SJCRH30 (cell line): ENCODE data around the gene CACFD1. TPM values are rescaled to one million over a fixed set of nuclear protein-coding genes. Genes with fewer than 3 reads are reported as not detected.
A peak's percentile ranks its signal among the peaks of the same experiment; 100 is the strongest.

Source experiments
- DNase-seq, 2 experiments: peaks; one replicate each; pipeline ENCODE4 v3.0.0-alpha.2; 2015 to 2020
- H3K27ac ChIP-seq: fragments of 250-450 bp; sonication (Bioruptor Pico); 2 replicates; pipeline ENCODE4 v1.5.1; 2020; ENCODE audit warnings: mild to moderate bottlenecking, moderate library complexity
- H3K27me3 ChIP-seq: fragments of 250-450 bp; sonication (Bioruptor Pico); 2 replicates; pipeline ENCODE4 v1.5.1; 2020; ENCODE audit warnings: mild to moderate bottlenecking, moderate library complexity
- H3K36me3 ChIP-seq: fragments of 250-450 bp; sonication (Bioruptor Pico); 2 replicates; pipeline ENCODE4 v1.5.1; 2020; ENCODE audit warnings: mild to moderate bottlenecking, moderate library complexity
- H3K4me1 ChIP-seq: fragments of 250-450 bp; sonication (Bioruptor Pico); 2 replicates; pipeline ENCODE4 v1.5.1; 2020; ENCODE audit warnings: mild to moderate bottlenecking, moderate library complexity
- H3K4me3 ChIP-seq: fragments of 250-450 bp; sonication (Bioruptor Pico); 2 replicates; pipeline ENCODE4 v1.5.1; 2020; ENCODE audit warnings: mild to moderate bottlenecking, moderate library complexity
- H3K9me3 ChIP-seq: fragments of 250-450 bp; sonication (Bioruptor Pico); replicated peaks from 2 replicates; pipeline ENCODE4 v1.5.1; 2020; ENCODE audit warnings: mild to moderate bottlenecking, moderate library complexity
- total RNA-seq: library from RNA; depleted of rRNA; stranded (reverse); fragments of >200 nt; shearing (Covaris generic); gene quantifications from 2 replicates; pipeline ENCODE4 v1.2.3, GENCODE V29; 2014

Gene CACFD1
- total RNA-seq, 1 experiment from 2014 or later, result 12.1 TPM

GRCh38 chr9:133491656-133491925 lies 31.8 kb downstream of the CACFD1 start:
- DNase-seq, result no peak
- peaks cover 38% of the 10 kb centered on the region for H3K4me1 ChIP-seq
- H3K4me3 ChIP-seq, result no peak overlapping the region
- H3K27me3 ChIP-seq, result no peaks in the 10 kb centered on the region
- H3K9me3 ChIP-seq, result no peaks in the 10 kb centered on the region
- H3K27ac ChIP-seq, result peak overlapping the region; percentile 90
- no peaks in the 10 kb centered on the region for H3K36me3 ChIP-seq

DNA sequence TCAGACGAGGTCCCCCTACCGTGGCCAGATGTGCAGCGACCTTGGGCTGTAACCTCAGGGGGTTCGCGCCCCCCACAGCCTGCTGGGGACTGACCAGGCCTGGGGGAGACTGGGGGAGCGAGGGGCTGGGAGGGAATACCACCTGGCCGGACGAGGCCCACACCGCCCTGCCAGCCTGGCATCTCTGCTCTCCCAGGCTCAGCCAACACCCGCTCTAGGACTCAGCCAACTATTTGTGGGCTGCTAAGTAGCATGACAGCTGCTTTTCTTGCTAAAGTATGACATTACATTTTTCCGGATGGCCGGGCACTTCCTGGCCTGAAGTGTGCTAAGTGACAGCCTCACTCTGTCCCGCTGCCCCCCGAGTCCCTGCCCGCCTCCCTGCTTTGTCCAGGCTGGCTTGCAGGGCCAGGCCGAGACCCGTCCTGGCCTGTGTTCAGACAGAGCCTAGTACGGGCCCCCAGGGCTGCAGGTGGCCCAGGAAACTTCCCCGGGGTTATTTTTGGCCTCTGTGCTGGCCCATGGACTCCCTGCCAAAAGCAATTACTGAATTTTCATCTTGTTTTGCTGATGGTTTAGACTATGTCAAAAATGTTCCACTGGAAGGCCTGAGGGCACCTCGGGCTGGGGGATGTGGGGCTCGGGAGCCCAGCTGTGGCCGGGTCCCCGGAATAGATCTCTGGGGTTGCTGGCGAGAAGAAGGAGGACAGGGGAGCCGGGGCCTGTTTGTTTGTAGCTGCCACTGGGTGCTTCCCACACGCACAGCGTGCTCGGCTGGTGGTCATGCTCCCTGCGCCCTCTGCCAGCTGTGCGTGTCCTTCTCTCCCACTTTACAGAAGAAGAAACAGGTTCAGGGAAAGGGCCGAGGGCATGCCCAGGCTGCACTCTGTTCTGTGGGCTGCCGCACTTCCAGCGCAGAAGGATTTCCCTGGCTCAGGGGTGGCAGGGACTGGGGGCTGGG lies 32.6 kb downstream of the CACFD1 start:
- peak; percentile 87 to 91 for DNase-seq
- Histone ChIP-seq H3K27me3 (no peaks in the 10 kb centered on the region; the same call in 1 of the 2 replicates), H3K4me3 (peak overlapping the region; percentile 18), H3K4me1 (peaks cover 40% of the 10 kb centered on the region), H3K27ac (peak overlapping the region; percentile 90), H3K9me3 (no peaks in the 10 kb centered on the region), H3K36me3 (no peaks in the 10 kb centered on the region)

DNA sequence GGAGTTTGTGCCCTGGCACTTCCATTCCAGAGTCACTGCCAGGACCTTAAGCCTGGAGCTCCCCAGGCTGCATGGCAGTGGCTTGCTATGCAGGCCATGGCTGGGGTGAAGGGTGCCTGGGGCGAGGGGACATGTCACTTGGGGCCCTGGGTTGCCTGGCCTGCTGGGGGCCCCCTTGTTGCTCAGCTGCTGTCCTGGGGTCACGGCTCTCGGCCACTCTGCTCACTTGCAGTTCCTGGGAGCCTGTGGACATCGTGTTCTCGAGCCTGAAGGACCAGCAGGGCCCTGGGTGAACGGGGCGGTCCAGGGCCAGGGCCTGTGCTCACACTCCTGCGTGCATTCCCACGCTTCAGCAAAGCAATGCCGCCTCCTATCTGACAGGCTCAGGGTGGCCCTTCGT lies 33.6 kb downstream of the CACFD1 start:
- Histone ChIP-seq H3K27ac (peak overlapping the region; percentile 90), H3K27me3 (no peaks in the 10 kb centered on the region; the same call in 1 of the 2 replicates), H3K4me1 (peaks cover 40% of the 10 kb centered on the region), H3K9me3 (no peaks in the 10 kb centered on the region), H3K36me3 (no peaks in the 10 kb centered on the region), H3K4me3 (no peak overlapping the region)
- DNase-seq, result no peak

GRCh38 chr9:133493845-133494540 lies 34.2 kb downstream of the CACFD1 start:
- no peaks in the 10 kb centered on the region; the same call in 1 of the 2 replicates for H3K27me3 ChIP-seq
- peaks cover 39% of the 10 kb centered on the region for H3K4me1 ChIP-seq
- H3K9me3 ChIP-seq, result no peaks in the 10 kb centered on the region

DNA sequence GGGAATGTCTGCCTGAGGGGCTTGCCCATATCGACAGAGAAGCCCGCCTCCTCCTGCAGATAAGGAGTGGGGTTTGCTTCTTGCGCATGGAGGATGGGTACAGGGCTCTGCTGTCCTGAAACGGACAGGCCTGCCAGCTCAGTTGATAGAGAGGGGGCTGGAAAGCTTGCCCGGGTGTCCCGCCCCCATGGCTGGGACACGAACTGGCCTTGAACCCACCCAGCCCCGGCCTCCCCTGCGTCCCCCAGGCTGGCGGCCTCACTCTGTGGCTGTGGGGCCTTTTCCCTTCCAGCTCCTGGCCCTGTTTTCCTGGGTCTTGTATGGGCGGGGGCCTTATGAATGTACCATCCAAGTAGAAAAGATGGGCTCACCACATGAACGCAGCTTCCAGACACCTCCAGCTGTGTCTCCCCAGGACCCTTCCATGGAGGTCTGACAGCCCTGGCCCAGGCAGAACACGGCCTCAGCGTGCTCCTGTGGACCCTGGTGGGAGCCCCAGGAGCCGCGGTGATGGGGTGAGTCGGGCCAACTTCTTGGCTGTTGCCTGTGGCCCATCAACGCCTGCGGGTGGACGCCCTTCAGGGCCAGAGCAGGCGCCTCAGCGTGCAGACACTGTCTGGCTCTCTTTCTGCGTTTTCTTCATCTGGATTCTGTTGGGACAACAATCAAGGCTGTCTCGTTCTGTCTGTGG lies 35.0 kb downstream of the CACFD1 start:
- Histone ChIP-seq H3K4me3 (no peak overlapping the region), H3K4me1 (peaks cover 35% of the 10 kb centered on the region), H3K36me3 (no peaks in the 10 kb centered on the region), H3K27ac (no peak overlapping the region), H3K9me3 (no peaks in the 10 kb centered on the region), H3K27me3 (no peaks in the 10 kb centered on the region; the same call in 1 of the 2 replicates)
- no peak for DNase-seq

More at GRCh38 chr9:133493845-133494540, 34.2 kb downstream of the CACFD1 start:
- Histone ChIP-seq H3K36me3 (no peaks in the 10 kb centered on the region), H3K27ac (no peak overlapping the region), H3K4me3 (no peak overlapping the region)
- no peak for DNase-seq

GRCh38 chr9:133495327-133496293 lies 35.8 kb downstream of the CACFD1 start:
- H3K27ac ChIP-seq, result no peak overlapping the region
- DNase-seq, result no peak
- H3K9me3 ChIP-seq, result no peaks in the 10 kb centered on the region
- peaks cover 30% of the 10 kb centered on the region for H3K4me1 ChIP-seq
- H3K27me3 ChIP-seq, result no peaks in the 10 kb centered on the region; the same call in 1 of the 2 replicates
- H3K36me3 ChIP-seq, result no peaks in the 10 kb centered on the region
- no peak overlapping the region for H3K4me3 ChIP-seq

- H3K9me3 ChIP-seq, result peaks cover 9% of the 10 kb centered on the region
- H3K36me3 ChIP-seq, result no peaks in the 10 kb centered on the region
- H3K4me1 ChIP-seq, result peaks cover 19% of the 10 kb centered on the region
- no peak overlapping the region for H3K4me3 ChIP-seq
- H3K27me3 ChIP-seq, result no peaks in the 10 kb centered on the region; the same call in 1 of the 2 replicates
- DNase-seq, result no peak
- H3K27ac ChIP-seq, result no peak overlapping the region
These were observed 37.4 kb downstream of the CACFD1 start for GRCh38 chr9:133496861-133497842.

DNA sequence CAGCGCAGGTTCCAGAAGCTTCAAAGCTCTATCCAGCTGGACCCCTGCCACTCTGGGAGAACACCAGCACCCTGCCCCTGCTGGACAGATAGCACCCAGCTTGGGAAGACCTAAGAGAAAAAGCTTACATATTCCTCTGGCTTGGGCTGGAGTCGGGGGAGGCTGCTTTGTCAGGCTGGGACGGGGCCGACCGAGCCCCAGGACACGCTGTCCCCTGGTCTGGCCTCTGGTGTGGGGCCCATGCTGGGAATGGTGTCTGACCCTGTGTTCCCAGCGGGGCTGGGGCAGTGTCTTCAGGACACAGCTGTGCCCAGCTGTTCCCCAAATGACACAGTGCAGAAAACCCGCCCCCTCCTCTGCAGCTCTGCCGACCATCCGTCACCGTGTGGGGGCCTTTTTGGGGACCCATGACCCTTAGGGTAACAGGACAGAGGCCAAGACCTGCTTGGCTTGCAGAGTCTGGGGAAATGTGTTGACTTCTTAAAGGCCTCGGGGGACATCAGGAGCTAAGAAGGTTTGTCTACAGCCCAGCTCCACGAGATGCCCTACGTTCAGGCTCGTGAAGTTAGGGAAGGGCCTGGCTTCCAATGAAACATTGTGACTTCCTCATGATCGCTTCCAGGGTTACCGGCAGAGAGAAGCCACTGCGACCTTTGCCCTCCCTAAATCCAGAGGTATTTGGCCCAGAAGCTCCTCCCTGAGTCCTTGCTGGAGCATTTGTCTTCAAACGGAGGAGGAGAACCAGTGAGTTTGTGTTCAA lies 39.5 kb downstream of the CACFD1 start:
- Histone ChIP-seq H3K27ac (no peak overlapping the region), H3K4me1 (peaks cover 6% of the 10 kb centered on the region; the same call in 1 of the 2 replicates), H3K27me3 (no peaks in the 10 kb centered on the region; the same call in 1 of the 2 replicates), H3K36me3 (no peaks in the 10 kb centered on the region), H3K4me3 (no peak overlapping the region), H3K9me3 (peaks cover 15% of the 10 kb centered on the region)
- no peak for DNase-seq

DNA sequence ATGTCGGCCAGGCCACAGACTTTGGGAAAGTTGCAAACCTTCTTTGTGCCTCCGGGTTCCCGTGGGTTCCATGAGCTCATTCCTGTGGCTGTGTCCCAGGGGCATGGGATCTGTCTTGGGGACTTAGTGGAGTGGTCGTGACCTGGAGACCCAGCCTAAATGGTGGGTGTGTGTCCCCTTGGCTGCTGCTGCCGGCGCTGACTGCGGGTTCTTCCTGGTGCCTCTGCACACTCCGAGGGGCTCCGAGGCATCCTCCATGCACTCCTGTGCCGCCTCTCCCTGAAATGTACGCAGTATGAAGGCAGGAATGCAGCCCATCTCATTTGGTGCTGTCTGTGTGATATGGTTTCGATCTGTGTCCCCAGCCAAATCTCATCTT lies 40.1 kb downstream of the CACFD1 start:
- Histone ChIP-seq H3K36me3 (no peaks in the 10 kb centered on the region), H3K4me3 (no peak overlapping the region), H3K27me3 (no peaks in the 10 kb centered on the region; the same call in 1 of the 2 replicates), H3K9me3 (peaks cover 15% of the 10 kb centered on the region), H3K4me1 (peaks cover 6% of the 10 kb centered on the region; the same call in 1 of the 2 replicates), H3K27ac (no peak overlapping the region)
- DNase-seq, result no peak

DNA sequence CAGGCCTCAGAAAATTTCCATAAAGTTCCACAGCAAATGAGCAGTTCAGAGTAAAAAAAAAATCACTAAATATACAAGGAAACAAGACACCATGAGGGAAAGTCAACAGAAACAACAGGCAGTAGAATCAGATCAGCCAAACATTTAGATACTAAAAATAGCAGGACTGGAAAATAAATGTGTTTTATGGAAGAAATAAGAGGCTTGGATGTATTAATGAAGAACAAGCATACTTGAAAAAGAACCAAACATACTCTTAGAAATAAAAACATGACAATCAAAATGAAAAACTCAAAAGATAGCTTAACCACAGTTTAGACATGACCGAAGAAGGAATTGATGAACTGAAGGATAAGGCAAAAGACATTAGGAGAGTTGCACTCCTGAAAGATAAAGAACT lies 42.3 kb downstream of the CACFD1 start:
- peaks cover 15% of the 10 kb centered on the region for H3K9me3 ChIP-seq
- no peaks in the 10 kb centered on the region for H3K36me3 ChIP-seq
- H3K27ac ChIP-seq, result no peak overlapping the region
- peaks cover 6% of the 10 kb centered on the region for H3K4me1 ChIP-seq
- DNase-seq, result no peak
- H3K4me3 ChIP-seq, result no peak overlapping the region
- no peaks in the 10 kb centered on the region; the same call in 1 of the 2 replicates for H3K27me3 ChIP-seq

GRCh38 chr9:133505186-133505830 lies 45.5 kb downstream of the CACFD1 start:
- Histone ChIP-seq H3K27ac (no peak overlapping the region), H3K4me3 (no peak overlapping the region), H3K4me1 (peaks cover 15% of the 10 kb centered on the region), H3K9me3 (peaks cover 15% of the 10 kb centered on the region), H3K27me3 (no peaks in the 10 kb centered on the region; the same call in 1 of the 2 replicates), H3K36me3 (no peaks in the 10 kb centered on the region)
- DNase-seq, result no peak
